Skin epidermis (tissue), 12 donors: ENCODE data around the gene CKS1B.
A peak's percentile ranks its signal among the peaks of the same experiment; 100 is the strongest.

Source experiments
- H3K27ac ChIP-seq, 21 experiments: fragments of 200-600 bp; sonication (generic) in 11 of 21; one replicate each; pipeline ENCODE4 v1.5.0; 2020; ENCODE audit warnings: mild to moderate bottlenecking in 3 of 21, inconsistent platforms in 2 of 21, moderate library complexity in 2 of 21
- H3K4me3 ChIP-seq, 7 experiments: fragments of 200-600 bp; sonication (generic) in 2 of 7; one replicate each; pipeline ENCODE4 v1.5.0; 2020; ENCODE audit warnings: inconsistent platforms in 2 of 7, mild to moderate bottlenecking in 2 of 7, moderate library complexity in 1 of 7

Gene CKS1B

DNA sequence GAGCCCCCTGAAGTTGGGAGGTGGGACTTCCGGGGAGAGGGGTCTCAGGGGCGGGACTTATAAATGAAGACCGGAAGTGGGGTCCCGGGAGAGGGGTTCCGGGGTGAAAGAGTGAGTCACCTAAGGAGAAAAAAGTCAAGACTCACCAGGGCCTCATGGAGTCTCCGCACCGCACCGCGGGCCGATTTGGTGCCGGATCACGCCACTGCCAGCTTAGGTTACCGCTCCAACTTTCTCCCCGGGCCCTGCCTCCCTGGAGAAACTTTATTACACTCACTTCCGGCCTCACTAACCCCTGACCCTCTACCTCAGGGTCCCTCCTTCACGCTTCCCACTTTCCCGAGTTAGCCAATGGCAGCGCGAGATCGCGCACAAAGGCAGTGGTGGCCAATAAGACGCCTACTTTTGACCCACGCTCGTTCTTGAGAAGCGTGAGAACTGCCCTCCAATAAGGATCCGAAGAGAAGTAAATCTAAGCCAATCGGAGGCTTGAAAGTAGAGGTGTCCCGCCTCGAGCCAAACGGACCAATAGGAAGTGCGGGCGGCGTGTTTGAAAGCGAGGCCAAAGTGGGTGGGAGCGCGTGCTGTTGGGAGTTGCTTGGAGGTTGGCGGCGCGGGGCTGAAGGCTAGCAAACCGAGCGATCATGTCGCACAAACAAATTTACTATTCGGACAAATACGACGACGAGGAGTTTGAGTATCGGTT, at the start of gene CKS1B:
CKS1B (plus strand) TSS at position 580 of the 706 bp plus-strand sequence; CDS start at position 645, 65 bp downstream.
- Histone ChIP-seq H3K27ac (peak within 1 kb of the TSS; percentile 85 to 99 (median 97)), H3K4me3 (peak within 1 kb of the TSS; percentile 53 to 85 (median 67))

DNA sequence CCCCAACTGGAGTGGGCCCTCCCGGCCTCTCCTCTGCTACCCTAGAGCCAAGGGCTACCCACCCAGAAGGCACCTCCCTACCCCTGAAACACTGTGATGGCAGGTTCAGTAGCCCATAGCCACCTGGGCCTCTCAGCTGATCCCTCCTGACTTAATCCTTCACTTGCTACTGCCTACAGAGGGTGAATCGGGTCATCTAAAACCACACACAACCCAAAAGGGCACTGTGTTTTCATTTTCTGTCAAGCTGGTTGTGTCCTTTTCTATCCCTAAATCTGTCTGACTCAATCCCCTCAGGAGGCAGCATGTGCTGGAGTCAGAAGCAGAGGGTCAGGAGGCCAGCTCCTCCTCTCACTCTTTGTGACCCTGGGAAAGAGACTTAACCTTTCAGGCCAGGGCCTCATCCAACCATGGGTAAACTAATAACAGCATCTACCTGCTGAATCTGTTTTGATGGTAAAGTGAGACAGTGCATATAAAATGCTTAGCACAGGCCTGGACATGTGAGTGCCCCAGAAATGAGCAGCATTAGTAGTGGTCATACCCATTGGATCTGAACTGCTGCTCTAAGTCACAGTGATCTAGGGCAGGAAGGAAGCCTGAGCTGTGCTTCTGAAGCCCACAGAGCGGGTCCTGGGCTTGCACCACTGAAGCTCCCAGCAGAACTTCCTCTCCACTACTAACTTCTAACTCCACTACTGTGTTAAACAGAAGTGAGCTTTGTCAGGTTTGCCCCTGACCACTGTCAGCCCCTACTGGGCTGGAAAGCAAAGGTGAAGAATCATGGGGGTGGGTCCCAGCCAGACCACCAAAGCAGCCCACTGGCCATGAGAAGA, 48.9 kb upstream of the CKS1B start:
- Histone ChIP-seq H3K4me3 (no peak overlapping the region), H3K27ac (peak overlapping the region in 3 of 21 experiments; percentile 9 to 23 (median 14))

DNA sequence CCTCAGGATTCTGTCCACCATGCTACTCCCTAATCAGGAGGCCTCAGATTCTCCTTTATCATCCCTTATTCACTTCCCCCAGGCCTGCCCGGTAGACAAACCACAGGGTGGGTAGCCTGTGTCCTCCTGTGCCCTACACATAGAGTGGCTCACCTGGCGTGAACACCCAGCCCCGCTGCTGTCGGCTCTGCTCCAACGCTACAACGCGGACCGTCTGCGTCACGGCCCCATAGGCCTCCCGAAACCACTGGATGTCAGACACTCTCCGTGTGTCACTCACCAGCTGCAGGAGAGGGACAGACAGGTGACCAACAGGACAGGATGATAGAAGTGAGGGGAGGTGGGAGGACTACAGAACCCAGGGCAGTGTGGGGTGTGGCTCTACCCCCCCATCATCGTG, 48.3 kb upstream of the CKS1B start:
- no peak overlapping the region for H3K4me3 ChIP-seq
- H3K27ac ChIP-seq, result peak overlapping the region in 3 of 21 experiments; percentile 9 to 23 (median 14)

DNA sequence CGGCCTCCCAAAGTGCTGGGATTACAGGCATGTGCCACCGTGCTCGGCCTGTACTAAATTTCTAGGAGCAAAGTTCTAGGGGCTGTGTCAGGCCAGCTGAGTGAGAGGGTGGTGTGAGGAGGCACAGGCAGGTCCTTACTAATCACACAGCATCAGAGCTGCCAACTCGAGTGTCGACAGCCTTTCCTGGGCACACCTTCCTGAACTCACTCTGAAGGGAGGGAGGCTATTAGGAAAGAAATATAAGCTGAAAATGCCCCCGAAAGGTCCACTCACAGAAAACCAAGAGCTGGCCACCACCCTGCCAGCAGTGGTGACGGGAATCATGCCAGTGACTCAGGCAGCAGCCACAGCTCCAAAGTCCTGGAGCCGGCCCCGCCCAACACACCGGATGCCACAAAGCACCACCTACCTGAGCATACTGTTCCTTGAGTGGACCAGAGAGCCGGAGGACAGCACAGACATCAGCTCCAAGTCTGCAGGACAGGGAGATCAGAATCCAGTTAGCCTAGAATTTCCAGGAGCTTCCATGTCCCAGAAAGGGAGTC, 42.5 kb upstream of the CKS1B start:
- Histone ChIP-seq H3K27ac (peak overlapping the region in 17 of 21 experiments; percentile 3 to 75 (median 44)), H3K4me3 (no peak overlapping the region)

DNA sequence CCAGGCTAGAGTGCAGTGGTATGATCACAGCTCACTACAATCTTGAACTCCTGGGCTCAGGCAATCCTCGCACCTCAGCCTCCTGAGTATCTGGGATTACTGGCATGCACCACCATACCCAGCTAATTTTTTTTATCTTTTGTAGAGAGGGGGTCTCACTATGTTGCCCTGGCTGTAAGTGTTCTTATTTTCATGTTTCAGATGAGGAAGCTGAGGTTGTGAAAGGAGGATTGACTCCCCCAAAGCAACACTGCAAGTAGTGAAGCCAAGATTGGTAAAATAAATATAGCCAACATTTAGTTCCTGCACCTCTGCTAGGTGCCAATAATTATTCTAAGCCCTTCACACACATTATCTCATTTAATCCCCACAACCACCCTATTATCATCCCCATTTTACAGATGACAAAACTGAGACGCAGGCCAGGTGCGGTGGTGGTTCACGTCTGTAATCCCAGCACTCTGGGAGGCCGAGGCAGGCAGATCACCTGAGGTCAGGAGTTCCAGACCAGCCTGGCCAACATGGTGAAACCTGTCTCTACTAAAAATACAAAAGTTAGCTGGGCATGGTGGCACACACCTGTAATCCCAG, 40.0 kb upstream of the CKS1B start:
- Histone ChIP-seq H3K4me3 (no peak overlapping the region), H3K27ac (peak overlapping the region in 1 of 21 experiments; percentile 6)

DNA sequence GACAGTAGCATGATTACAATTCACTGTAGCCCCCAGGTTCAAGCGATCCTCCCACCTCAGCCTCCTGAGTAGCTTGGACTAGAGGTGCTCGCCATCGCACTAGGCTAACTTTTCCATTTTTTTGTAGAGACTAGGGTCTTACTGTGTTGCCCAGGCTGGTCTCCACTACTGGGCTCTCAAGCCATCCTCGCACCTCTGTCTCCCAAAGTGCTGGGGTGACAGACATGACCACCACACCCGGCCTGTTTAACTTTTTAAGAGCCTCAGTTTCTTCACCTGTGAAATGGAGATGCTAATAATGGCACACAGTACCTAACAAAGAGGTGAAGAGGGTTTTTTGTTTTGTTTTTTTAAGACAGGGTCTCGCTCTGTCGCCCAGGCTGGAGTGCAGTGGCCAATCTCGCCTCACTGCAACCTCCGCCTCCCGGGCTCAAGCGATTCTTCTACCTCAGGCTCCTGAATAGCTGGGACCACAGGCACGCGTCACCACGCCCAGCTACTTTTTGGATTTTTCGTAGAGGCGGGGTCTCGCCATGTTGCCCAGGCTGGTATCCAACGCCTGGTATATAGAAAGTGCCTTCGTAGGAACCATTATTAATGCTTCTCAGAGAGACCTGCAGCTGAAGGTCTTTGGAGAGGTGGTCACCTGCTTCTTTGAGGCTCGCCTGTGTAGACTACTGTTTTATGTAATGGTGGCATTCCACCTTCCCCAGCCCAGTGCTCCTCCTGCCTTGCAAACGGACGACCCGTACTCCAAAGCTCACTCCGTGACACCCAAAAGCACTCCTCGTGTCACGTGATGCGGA, 38.5 kb upstream of the CKS1B start:
- H3K4me3 ChIP-seq, result peak overlapping the region; percentile 37 to 75 (median 60)
- peak overlapping the region; percentile 75 to 100 (median 98) for H3K27ac ChIP-seq

DNA sequence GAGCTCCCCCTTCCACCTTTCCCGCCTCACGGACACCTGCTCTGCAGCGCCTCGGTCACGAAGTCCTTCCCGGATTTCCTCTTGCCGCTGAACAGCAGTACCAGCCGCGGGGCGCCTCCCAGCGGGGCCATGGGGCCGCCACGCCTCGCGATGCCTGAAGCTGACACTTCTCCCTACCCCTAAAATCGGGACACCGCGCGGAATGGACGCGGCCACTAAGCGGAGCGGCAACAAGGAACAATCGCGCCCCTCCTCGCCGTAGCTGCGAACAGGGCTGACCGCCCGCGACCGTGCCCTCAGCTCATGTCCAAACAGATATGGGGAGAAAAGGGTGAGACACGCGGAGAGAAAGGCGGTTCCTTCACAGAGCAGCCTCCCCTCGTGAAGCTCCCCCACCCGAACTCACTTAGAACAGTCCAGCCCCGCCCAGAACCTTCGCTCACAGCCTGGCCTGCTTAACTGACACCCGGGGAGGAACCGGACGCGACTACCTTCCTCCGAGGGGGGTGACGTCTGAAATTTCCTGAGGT, 37.9 kb upstream of the CKS1B start, which contains the start of gene PMVK:
PMVK (minus strand) TSS at position 165 of the 530 bp plus-strand sequence; CDS start at position 131, 34 bp downstream.
- Histone ChIP-seq H3K4me3 (peak within 1 kb of the TSS; percentile 37 to 75 (median 60)), H3K27ac (peak within 1 kb of the TSS; percentile 75 to 100 (median 98))

DNA sequence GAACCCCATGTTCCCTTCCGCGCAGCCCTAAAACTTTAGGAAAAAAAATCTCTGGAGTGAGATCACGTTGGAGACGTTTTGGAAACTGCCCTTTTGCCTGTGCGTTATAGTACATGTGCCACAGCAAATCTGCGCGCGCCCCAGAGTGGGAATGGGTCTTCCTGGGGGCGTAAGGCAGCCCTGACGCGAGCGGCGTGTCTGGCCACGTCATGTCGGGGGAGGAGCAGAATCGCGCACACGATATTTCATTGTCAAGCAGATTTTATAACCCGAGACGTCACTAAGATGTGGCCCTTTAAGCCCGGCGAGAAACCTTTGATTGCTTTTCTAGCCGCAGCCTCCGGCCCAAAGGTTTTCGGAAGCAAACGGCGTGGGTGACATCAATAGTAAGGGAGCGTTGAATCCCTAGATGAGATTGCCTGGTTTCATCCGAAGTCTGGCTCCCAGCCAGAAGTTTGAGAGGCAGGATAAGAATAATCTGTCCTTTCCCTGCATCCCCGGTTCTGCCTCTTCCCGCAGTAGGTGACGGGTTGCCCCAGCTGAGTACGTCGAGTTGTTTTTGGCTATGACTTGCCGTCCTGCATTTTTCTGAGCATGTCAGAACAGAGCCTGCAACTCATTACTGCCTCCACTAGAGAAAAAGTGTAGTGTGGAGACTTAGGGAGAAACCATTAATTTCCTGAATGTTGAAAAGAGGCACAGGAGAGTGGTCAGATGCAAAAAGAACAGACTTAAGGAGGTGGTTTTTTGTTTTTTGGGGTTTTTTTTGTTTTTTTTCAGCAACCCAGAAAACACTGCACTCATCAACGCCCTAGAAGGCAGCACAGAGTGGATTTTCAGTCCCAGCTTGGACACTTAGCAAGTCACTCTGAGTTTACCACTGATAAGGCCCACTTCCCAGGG, 37.1 kb upstream of the CKS1B start:
- Histone ChIP-seq H3K27ac (peak overlapping the region; percentile 75 to 100 (median 98)), H3K4me3 (peak overlapping the region; percentile 37 to 75 (median 60))

DNA sequence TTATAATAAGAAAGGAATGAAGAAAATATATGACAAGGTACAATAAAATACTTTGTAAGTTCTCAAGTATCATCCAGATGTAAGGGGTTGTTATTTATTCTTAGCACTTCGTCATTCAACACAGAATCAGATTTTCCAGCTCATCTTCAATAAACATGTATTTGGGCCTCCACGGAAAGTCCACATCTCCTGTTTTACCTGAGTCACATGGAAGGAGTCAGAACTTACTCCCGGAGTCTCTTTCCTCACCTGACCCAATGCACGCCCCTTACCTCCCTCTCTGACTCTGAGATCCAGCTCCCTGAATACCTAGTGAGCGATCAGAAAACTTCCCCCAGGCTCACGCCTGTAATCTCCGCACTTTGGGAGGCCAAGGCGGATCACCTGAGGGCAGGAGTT, 36.5 kb upstream of the CKS1B start:
- Histone ChIP-seq H3K4me3 (peak overlapping the region in 4 of 7 experiments; percentile 37 to 69 (median 64)), H3K27ac (peak overlapping the region; percentile 75 to 100 (median 98))

DNA sequence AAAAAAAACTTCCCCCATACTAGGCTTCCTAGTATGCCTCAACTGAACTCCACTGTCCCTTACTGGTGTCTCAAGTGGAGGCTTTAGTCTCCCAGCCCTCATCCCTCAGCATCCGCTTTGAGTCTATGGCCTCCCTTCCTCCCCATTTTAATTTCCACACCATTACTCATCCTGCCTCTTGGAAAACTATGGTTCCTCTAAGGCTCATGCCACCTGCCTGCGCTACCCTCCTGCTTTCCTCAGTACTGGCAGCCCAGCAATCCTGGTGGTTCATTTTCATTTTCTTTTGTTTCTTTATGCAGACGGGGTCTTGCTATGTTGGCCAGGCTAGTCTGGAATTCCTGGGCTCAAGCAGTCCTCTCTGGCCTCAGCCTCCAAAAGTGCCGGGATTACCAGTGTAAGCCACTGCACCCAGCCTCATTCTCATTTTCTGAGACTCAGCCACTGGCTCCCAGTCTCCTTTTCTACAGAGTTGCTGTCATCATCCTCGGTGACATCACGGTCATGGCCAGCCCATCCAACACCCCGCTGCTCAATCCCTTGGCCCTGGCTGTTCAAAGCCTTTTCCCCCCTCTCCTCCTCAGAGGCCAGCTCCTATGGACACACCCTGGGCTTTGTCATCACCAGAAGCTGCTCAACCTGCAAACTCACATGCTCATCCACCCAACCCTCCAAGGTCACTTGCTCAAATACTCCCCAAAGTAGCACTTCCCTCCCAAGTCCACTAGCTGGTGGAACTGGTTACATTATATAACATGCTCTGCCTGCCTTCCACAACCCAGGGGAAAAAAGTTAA, 35.7 kb upstream of the CKS1B start:
- peak overlapping the region in 20 of 21 experiments; percentile 95 to 100 (median 98) for H3K27ac ChIP-seq

DNA sequence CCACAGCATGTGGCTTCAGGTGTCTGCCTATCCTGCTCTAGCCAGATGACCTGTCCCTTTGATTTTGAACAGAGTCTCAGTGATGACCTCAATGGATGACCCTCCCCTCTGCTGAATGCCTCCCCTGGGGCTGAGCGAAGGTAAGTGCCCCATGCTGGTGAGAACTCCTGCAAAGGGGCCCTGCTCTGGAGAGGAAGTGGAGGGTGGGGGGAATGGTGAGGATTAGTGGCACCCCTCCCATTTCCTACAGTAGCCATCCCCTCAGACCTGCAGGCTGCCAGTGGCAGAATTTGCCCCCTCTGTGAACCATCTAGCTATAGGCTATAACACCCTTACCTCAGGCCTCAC, 34.3 kb upstream of the CKS1B start:
- Histone ChIP-seq H3K4me3 (no peak overlapping the region), H3K27ac (peak overlapping the region in 16 of 21 experiments; percentile 28 to 100 (median 89))

More for the DNA sequence above, 35.7 kb upstream of the CKS1B start:
- no peak overlapping the region for H3K4me3 ChIP-seq

DNA sequence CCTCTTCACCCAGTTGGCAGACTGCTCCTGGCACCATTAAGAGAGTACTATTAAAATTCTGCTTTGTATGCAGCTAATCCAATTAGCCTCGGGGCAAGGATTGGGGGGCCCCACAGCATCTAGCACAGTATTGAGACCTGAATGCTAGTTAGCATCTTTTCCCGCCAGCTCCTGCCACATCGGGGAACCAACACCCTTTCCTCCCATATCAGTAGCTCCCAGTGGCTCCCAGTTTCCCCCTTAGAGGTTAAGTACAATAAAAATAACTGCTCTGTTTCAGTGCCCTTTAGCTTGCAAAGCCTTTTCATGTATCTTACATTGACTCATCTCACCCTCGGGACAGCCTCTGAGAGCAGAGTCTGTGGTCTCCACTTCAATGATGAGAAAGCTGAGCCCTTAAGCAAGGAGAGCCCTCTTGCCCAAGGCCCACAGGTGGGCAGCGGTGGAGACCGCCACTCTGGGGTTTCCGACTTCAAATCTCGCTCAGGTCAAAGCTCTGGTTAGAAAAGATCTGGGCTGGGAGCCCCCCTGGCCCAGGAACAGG, 33.8 kb upstream of the CKS1B start:
- Histone ChIP-seq H3K4me3 (no peak overlapping the region), H3K27ac (peak overlapping the region in 18 of 21 experiments; percentile 18 to 100 (median 78))

DNA sequence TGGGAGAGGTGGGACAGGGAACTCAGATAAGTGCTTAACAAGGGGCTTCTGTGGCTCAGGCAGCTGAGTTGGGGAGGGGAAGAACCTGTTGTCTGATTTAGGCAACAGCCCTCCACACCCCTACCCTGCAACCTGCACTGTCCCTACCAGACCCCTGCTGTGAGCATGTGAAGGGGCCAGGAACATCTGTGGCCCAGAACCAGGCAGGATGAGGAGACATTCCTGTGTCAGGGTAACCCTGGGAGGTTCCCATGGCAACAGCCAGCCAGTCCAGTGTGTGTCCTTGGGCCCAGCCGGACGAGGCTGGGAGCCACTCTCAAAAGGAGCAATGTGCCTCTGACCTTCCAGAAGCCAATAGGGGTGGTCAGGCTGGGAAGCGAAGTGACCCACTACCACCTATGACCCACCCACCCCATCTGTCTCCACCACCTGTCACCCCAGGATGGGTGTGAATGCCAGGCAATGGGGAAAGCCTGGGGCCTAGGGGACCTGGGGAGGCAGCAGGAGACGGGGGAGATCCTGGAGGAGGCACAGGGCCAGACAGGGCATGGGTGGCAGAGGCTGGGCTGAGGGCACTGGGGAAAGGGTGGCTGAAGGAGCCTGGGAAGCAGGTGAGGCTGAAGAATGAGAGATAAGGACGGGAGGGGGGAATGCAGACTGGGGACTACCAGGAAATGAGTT, 33.0 kb upstream of the CKS1B start:
- Histone ChIP-seq H3K27ac (peak overlapping the region in 20 of 21 experiments; percentile 43 to 100 (median 76)), H3K4me3 (no peak overlapping the region)

DNA sequence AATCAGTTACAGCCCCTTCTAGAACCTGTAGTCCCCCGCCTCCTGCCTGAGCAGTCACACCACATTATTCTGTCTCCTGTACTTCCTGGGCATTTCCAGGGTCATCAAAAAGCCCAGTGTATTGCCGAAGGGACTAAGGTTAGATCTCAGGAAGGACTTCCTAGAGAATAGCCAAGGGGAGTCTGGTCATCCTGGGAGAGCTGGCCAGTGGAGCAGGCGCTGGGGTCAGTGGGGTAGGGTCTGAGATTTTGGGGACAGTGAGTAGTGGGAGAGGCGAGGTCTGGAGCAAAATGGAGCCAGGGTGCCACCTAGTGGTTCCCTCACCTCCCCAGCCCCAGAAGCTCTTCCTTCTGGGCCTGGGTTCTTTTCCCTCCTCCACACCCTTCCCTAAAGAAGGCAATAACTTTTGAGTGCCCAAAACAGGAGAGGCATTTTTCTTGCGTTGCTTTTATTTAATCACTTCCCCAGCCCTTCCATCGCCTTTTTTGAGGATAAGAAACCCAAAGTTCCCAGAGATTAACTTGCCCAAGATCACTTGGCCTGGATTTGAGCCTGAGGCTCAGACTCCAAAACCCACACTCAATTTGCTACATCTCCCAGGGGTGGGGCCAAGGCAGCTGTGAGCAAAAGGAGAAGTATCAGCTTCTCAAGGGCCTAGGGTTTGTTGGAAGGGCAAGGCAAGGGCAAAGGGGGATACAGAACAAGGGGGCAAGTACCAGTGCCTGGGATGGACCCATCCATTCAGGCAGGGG, 30.7 kb upstream of the CKS1B start:
- Histone ChIP-seq H3K27ac (peak overlapping the region in 16 of 21 experiments; percentile 10 to 100 (median 66)), H3K4me3 (no peak overlapping the region)

DNA sequence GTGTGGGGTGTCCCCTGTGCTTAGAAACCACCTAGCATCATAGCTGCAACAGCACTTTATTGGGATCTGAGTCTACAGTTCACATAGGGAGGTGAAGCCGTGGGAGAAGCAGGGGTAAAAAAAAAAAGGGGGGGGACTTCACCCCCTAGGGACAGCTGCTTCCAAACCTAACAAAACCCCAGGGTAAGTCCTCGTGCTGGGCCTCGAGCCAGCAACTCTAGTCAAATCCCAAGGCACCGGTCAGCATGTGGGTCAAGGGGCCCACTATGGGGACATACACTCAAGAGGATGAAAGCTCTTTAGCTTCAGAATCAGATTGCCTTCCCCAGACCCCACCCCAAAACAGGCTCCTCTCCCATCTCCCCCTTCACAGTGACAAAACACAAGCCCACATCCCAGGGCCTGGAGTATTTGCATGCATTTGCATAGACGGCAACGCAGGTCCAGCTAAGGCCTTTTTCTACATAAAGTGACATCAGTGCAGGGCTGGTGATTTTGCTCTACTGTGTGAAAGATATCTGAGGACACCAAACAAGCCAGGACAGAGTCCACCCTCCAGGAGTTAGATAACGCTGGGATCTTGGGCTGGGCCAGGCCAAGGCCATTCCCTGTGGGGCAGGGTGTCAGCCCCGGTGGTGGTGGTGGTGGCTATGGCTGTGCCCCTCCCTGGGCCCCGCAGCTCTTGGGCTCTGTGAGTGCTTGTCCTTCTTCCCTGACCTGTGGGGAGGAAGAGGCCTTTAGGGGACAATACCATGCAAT, 29.9 kb upstream of the CKS1B start:
- H3K4me3 ChIP-seq, result no peak overlapping the region
- peak overlapping the region in 13 of 21 experiments; percentile 6 to 99 (median 62) for H3K27ac ChIP-seq
